GM18520 (cell line): ENCODE data around the gene GTPBP2.
A peak's percentile ranks its signal among the peaks of the same experiment; 100 is the strongest.

Experiments
- ATAC-seq: cut with Tn5 transposase; IDR thresholded peaks from one replicate; pipeline ENCODE4 v1.9.1; 2021; ENCODE audit not compliant: unreplicated experiment

The GTPBP2 gene

GRCh38 chr6:43582911-43583310 is 46.2 kb downstream of the GTPBP2 start:
- ATAC-seq, result no peak

GRCh38 chr6:43579171-43579570 is 49.9 kb downstream of the GTPBP2 start:
- no peak for ATAC-seq

- ATAC-seq, result no peak
These were observed 50.3 kb downstream of the GTPBP2 start for GRCh38 chr6:43578748-43579147.

- peak; percentile 93 for ATAC-seq
These were observed 53.1 kb downstream of the GTPBP2 start, which contains the start of the genes POLH and XPO5 for GRCh38 chr6:43575772-43576551. POLH (plus strand) TSS chr6:43576185; CDS start chr6:43582320, 6,135 bp downstream. XPO5 (minus strand) TSS chr6:43576038; CDS start chr6:43575864, 174 bp downstream.

GRCh38 chr6:43575105-43575771 is 53.8 kb downstream of the GTPBP2 start:
- no peak for ATAC-seq

- ATAC-seq, result no peak
These were observed 57.0 kb downstream of the GTPBP2 start for GRCh38 chr6:43572015-43572414.

GRCh38 chr6:43570876-43571441 is 58.1 kb downstream of the GTPBP2 start:
- no peak for ATAC-seq
